ENCODE data around the gene FCN2. TPM values are rescaled to one million over a fixed set of nuclear protein-coding genes. Genes with fewer than 3 reads are reported as not detected.

The FCN2 gene
- polyA plus RNA-seq, 2 of the 4 experiments (the other 2 are of a cell fraction) = not detected

- ATAC-seq (no peak; a peak in 1 of 6 replicates), DNase-seq (ENCODE audit: low read depth in 1 of 2, low spot score in 1 of 2) (no peak), FAIRE-seq (no peak)
- POLR2A ChIA-PET = no interaction called here
- CTCF ChIA-PET = no interaction called here
- Histone ChIP-seq H3K4me1 (no peaks in the 10 kb centered on the region), H3K4me3 (no peak overlapping the region), H3K4me2 (no peak overlapping the region), H3K9me3 (peaks cover 33% of the 10 kb centered on the region), H3K27ac (no peak overlapping the region)
- 36% methylated on average over 5 of the region's 10 CpGs for WGBS (ENCODE audit: missing lambda C conversion rate)
- no peak for TF ChIP-seq HMGXB4 (CRISPR knock-in tag; IDR thresholded peaks at IDR 0.05; ENCODE audit: borderline replicate concordance)
- no peak for TF ChIP-seq ATOH8 (CRISPR knock-in tag; IDR thresholded peaks at IDR 0.05; ENCODE audit: low read depth)
- TF ChIP-seq TFCP2L1 (CRISPR knock-in tag; IDR thresholded peaks at IDR 0.05) = no peak
- no peak for TF ChIP-seq EHF (CRISPR knock-in tag; IDR thresholded peaks at IDR 0.05)
- no peak for TF ChIP-seq MAX (IDR thresholded peaks at IDR 0.05)
- no peak for TF ChIP-seq RAD21 (conservative IDR thresholded peaks at IDR 0.05 in 1 of 2, IDR thresholded peaks at IDR 0.05 in 1 of 2)
- TF ChIP-seq ELK1 (IDR thresholded peaks at IDR 0.05; ENCODE audit: low read depth, low read length) = no peak
- no peak for TF ChIP-seq RFX5 (IDR thresholded peaks at IDR 0.05)
- TF ChIP-seq EHMT2 (IDR thresholded peaks at IDR 0.05; ENCODE audit: low read depth) = no peak
- no peak for TF ChIP-seq FOSL2 (IDR thresholded peaks at IDR 0.05)
- no peak for TF ChIP-seq FOSL2 (CRISPR knock-in tag; IDR thresholded peaks at IDR 0.05)
- no peak for TF ChIP-seq CHD2 (IDR thresholded peaks at IDR 0.05; ENCODE audit: low read length, partially characterized antibody)
- TF ChIP-seq CBX2 (IDR thresholded peaks at IDR 0.05; ENCODE audit: borderline replicate concordance, low read depth) = no peak
- no peak for TF ChIP-seq NFE2L2 (conservative IDR thresholded peaks at IDR 0.05; ENCODE audit: low read length)
- TF ChIP-seq ZSCAN20 (CRISPR knock-in tag; IDR thresholded peaks at IDR 0.05) = no peak
These were observed 32.1 kb upstream of the FCN2 start for GRCh38 chr9:134848504-134848903.

GRCh38 chr9:134850611-134851010, 30.0 kb upstream of the FCN2 start:
- Histone ChIP-seq H3K4me2 (no peak overlapping the region), H3K4me1 (no peaks in the 10 kb centered on the region), H3K9me3 (peaks cover 33% of the 10 kb centered on the region), H3K4me3 (no peak overlapping the region), H3K27ac (no peak overlapping the region)
- CTCF ChIA-PET = no interaction called here
- WGBS (ENCODE audit: missing lambda C conversion rate) = 13% methylated on average over 4 of the region's 9 CpGs
- POLR2A ChIA-PET = no interaction called here
- no peak for DNase-seq (ENCODE audit: low read depth in 1 of 2, low spot score in 1 of 2)
- ATAC-seq = no peak
- no peak for FAIRE-seq
- TF ChIP-seq NFE2L2 (conservative IDR thresholded peaks at IDR 0.05; ENCODE audit: low read length) (no peak), USF2 (IDR thresholded peaks at IDR 0.05) (no peak), FOSB (CRISPR knock-in tag; IDR thresholded peaks at IDR 0.05) (no peak), REST (IDR thresholded peaks at IDR 0.05) (no peak), BHLHE40 (IDR thresholded peaks at IDR 0.05; ENCODE audit: low read depth, low read length) (no peak), RNF2 (IDR thresholded peaks at IDR 0.05; ENCODE audit: borderline replicate concordance, low read depth) (no peak), CBX8 (IDR thresholded peaks at IDR 0.05) (no peak), NPAS2 (CRISPR knock-in tag; IDR thresholded peaks at IDR 0.05; ENCODE audit: borderline replicate concordance) (no peak), RARB (CRISPR knock-in tag; IDR thresholded peaks at IDR 0.05) (no peak), ZSCAN20 (CRISPR knock-in tag; IDR thresholded peaks at IDR 0.05) (no peak), MAFK (IDR thresholded peaks at IDR 0.05; ENCODE audit: partially characterized antibody) (no peak), BCL3 (IDR thresholded peaks at IDR 0.05) (no peak), EHF (CRISPR knock-in tag; IDR thresholded peaks at IDR 0.05) (no peak), ELK1 (IDR thresholded peaks at IDR 0.05; ENCODE audit: low read depth, low read length) (no peak), ZFP36 (IDR thresholded peaks at IDR 0.05; ENCODE audit: borderline replicate concordance, partially characterized antibody) (no peak), JUNB (IDR thresholded peaks at IDR 0.05) (no peak)

All from A549 (cell line).